Tibial artery (tissue), 4 donors: ENCODE data around the gene VSX2.

Experiments
- DNase-seq, 2 donors: peaks; one replicate each; pipeline ENCODE4 v3.0.0-alpha.2; 2019
- H3K27ac ChIP-seq, 2 donors: fragments of 200-600 bp; sonication (generic) in 1 of 2; 1 replicate in 1 of 2; 2 replicates in 1 of 2; pipeline ENCODE4 v1.5.1; 2018 to 2019; ENCODE audit warnings: mild to moderate bottlenecking in 1 of 2
- H3K27me3 ChIP-seq, 2 donors: fragments of 200-600 bp; sonication (generic) in 1 of 2; one replicate each; pipeline versions ENCODE4 v1.5.1 to v1.6.0; 2016 to 2019
- H3K36me3 ChIP-seq, 3 donors: fragments of 200-600 bp; sonication (generic) in 2 of 3; one replicate each; pipeline ENCODE4 v1.5.1; 2016 to 2019; ENCODE audit warnings: mild to moderate bottlenecking in 2 of 3
- H3K4me1 ChIP-seq, 4 donors: fragments of 200-600 bp; sonication (generic) in 2 of 4; 1 replicate in 3 of 4; 2 replicates in 1 of 4; pipeline ENCODE4 v1.5.1; 2016 to 2019
- H3K4me3 ChIP-seq, 2 donors: fragments of 200-600 bp; sonication (generic) in 1 of 2; 1 replicate in 1 of 2; 2 replicates in 1 of 2; pipeline ENCODE4 v1.5.1; 2018 to 2019; ENCODE audit warnings: mild to moderate bottlenecking in 2 of 2
- H3K9me3 ChIP-seq, 3 donors: fragments of 200-600 bp; sonication (generic) in 1 of 3; one replicate each; pipeline ENCODE4 v1.5.1; 2016 to 2019
- intact Hi-C: fragments of 100-400 bp; cut with DNase I; formaldehyde crosslinking; loops from one replicate; pipeline ENCODE4 v1.15.0; 2023; ENCODE audit warnings: low total_unique reads
- TF ChIP-seq, protein P1 (sequence below), 2 experiments: fragments of 200-600 bp in 1 of 2; fragments of 450-650 bp in 1 of 2; IDR thresholded peaks; one replicate each; pipeline ENCODE4 v1.5.1; 2017 to 2019; ENCODE audit warnings: antibody characterized with exemption in 2 of 2, mild to moderate bottlenecking in 1 of 2, moderate library complexity in 1 of 2

Gene VSX2

GRCh38 chr14:74211945-74212580 is 27.2 kb upstream of the VSX2 start:
- no peaks in the 10 kb centered on the region for H3K9me3 ChIP-seq
- no peaks in the 10 kb centered on the region for H3K4me1 ChIP-seq
- H3K4me3 ChIP-seq = no peak overlapping the region
- TF ChIP-seq, protein P1, sequence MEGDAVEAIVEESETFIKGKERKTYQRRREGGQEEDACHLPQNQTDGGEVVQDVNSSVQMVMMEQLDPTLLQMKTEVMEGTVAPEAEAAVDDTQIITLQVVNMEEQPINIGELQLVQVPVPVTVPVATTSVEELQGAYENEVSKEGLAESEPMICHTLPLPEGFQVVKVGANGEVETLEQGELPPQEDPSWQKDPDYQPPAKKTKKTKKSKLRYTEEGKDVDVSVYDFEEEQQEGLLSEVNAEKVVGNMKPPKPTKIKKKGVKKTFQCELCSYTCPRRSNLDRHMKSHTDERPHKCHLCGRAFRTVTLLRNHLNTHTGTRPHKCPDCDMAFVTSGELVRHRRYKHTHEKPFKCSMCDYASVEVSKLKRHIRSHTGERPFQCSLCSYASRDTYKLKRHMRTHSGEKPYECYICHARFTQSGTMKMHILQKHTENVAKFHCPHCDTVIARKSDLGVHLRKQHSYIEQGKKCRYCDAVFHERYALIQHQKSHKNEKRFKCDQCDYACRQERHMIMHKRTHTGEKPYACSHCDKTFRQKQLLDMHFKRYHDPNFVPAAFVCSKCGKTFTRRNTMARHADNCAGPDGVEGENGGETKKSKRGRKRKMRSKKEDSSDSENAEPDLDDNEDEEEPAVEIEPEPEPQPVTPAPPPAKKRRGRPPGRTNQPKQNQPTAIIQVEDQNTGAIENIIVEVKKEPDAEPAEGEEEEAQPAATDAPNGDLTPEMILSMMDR (IDR thresholded peaks at IDR 0.05) = no peak
- intact Hi-C loops = no loop called here
- no peak overlapping the region for H3K27ac ChIP-seq
- DNase-seq = no peak
- peaks cover 0 to 12% of the 10 kb centered on the region in 2 donors for H3K27me3 ChIP-seq
- no peaks in the 10 kb centered on the region for H3K36me3 ChIP-seq

- DNase-seq = no peak
- no peak overlapping the region for H3K27ac ChIP-seq
- intact Hi-C loops = no loop called here
- peaks cover 0 to 30% of the 10 kb centered on the region in 2 donors for H3K27me3 ChIP-seq
- TF ChIP-seq, protein P1 (IDR thresholded peaks at IDR 0.05) = no peak
- H3K9me3 ChIP-seq = no peaks in the 10 kb centered on the region
- H3K36me3 ChIP-seq = no peaks in the 10 kb centered on the region
- peaks cover 0 to 13% (median 7%) of the 10 kb centered on the region in 4 donors for H3K4me1 ChIP-seq
- H3K4me3 ChIP-seq = no peak overlapping the region
Measured at GRCh38 chr14:74213907-74214803, 25.1 kb upstream of the VSX2 start.

GRCh38 chr14:74216671-74217070 is 22.6 kb upstream of the VSX2 start:
- Histone ChIP-seq H3K4me1 (peaks cover 0 to 13% (median 7%) of the 10 kb centered on the region in 4 donors), H3K27me3 (peaks cover 0 to 49% of the 10 kb centered on the region in 2 donors), H3K36me3 (no peaks in the 10 kb centered on the region), H3K27ac (no peak overlapping the region), H3K4me3 (no peak overlapping the region), H3K9me3 (no peaks in the 10 kb centered on the region)
- intact Hi-C loops = no loop called here
- TF ChIP-seq, protein P1 (IDR thresholded peaks at IDR 0.05) = no peak
- DNase-seq = no peak

DNA sequence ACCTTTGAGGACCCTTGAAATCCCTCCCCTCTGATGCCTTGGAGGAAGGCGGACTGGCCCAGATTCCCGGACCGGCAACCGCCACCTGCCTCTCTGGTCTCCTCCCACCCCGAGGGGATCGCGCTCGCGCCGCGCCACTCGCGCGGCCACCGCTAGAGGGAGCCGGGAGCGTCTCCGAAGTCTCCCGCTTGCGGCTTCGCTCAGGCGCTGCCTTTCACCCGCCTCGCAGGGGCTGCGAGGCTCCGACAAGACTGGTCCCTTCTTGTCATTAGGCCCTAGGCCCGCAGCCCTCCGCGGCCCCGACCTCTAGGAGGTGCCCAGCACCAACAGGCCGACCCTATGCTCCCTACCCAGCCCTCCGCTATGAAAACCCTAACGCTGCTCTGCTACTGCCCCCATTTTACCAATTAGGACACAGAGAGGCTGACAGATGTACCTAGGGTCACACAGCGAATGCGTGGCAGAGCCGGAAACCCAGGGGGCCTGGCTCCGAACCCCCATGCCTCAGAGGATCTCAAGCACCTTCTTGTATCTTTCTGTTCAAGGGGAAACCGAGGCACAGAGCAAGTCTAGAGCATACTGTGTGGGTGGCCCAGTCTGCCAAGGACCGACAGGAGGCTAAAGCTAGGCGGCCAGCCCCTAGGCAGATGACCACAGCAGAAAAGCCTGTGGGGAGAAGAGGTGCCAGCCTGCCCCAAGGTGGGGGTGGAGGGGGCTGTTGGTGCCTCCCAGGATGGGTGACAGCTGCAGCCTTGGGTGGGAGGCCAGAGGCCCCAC is 21.4 kb upstream of the VSX2 start:
- Histone ChIP-seq H3K4me3 (no peak overlapping the region), H3K9me3 (no peaks in the 10 kb centered on the region), H3K4me1 (peaks cover 0 to 13% (median 7%) of the 10 kb centered on the region in 4 donors), H3K36me3 (no peaks in the 10 kb centered on the region), H3K27ac (no peak overlapping the region), H3K27me3 (peaks cover 0 to 61% of the 10 kb centered on the region in 2 donors)
- intact Hi-C loops = no loop called here
- TF ChIP-seq, protein P1 (IDR thresholded peaks at IDR 0.05) = peak; percentile 78 to 94
- peak in 1 of 2 donors; percentile 43 for DNase-seq

GRCh38 chr14:74218462-74218861 is 20.8 kb upstream of the VSX2 start:
- no peak overlapping the region for H3K4me3 ChIP-seq
- no peak overlapping the region for H3K27ac ChIP-seq
- intact Hi-C loops = no loop called here
- no peaks in the 10 kb centered on the region for H3K9me3 ChIP-seq
- no peak for DNase-seq
- H3K36me3 ChIP-seq = no peaks in the 10 kb centered on the region
- H3K4me1 ChIP-seq = peaks cover 0 to 13% (median 7%) of the 10 kb centered on the region in 4 donors
- H3K27me3 ChIP-seq = peaks cover 0 to 65% of the 10 kb centered on the region in 2 donors
- TF ChIP-seq, protein P1 (IDR thresholded peaks at IDR 0.05) = no peak
